ENCODE data around the gene SF3A1.

SF3A1 gene

GRCh38 chr22:30297276-30297990 is 59.3 kb downstream of the SF3A1 start:
- no peak overlapping the region for H3K9ac ChIP-seq (ENCODE audit: low read depth in 1 of 2, low read length in 2 of 2)
- no peak overlapping the region for H3K4me3 ChIP-seq (ENCODE audit: low read length in 2 of 2)
- no peaks in the 10 kb centered on the region for H3K27me3 ChIP-seq (ENCODE audit: control insufficient read depth in 2 of 2, insufficient read depth in 2 of 2, low read length in 2 of 2)
- H3K4me1 ChIP-seq (ENCODE audit: control insufficient read depth in 2 of 2, insufficient read depth in 2 of 2, low read length in 2 of 2): peaks cover 20 to 22% of the 10 kb centered on the region in 2 donors
- no peaks in the 10 kb centered on the region for H3K9me3 ChIP-seq (ENCODE audit: control insufficient read depth in 2 of 2, low read length in 2 of 2)
- no peak overlapping the region for H3K27ac ChIP-seq (ENCODE audit: low read depth in 2 of 2, low read length in 2 of 2)
- H3K36me3 ChIP-seq (ENCODE audit: control insufficient read depth in 2 of 2, insufficient read depth in 2 of 2, low read length in 2 of 2): peaks cover 57 to 81% of the 10 kb centered on the region in 2 donors

GRCh38 chr22:30296833-30297232 is 59.9 kb downstream of the SF3A1 start:
- H3K9me3 ChIP-seq (ENCODE audit: control insufficient read depth in 2 of 2, low read length in 2 of 2): no peaks in the 10 kb centered on the region
- no peak overlapping the region for H3K4me3 ChIP-seq (ENCODE audit: low read length in 2 of 2)
- H3K27ac ChIP-seq (ENCODE audit: low read depth in 2 of 2, low read length in 2 of 2): no peak overlapping the region
- peaks cover 62 to 87% of the 10 kb centered on the region in 2 donors for H3K36me3 ChIP-seq (ENCODE audit: control insufficient read depth in 2 of 2, insufficient read depth in 2 of 2, low read length in 2 of 2)
- no peak overlapping the region for H3K9ac ChIP-seq (ENCODE audit: low read depth in 1 of 2, low read length in 2 of 2)
- H3K27me3 ChIP-seq (ENCODE audit: control insufficient read depth in 2 of 2, insufficient read depth in 2 of 2, low read length in 2 of 2): no peaks in the 10 kb centered on the region
- peaks cover 14 to 16% of the 10 kb centered on the region in 2 donors for H3K4me1 ChIP-seq (ENCODE audit: control insufficient read depth in 2 of 2, insufficient read depth in 2 of 2, low read length in 2 of 2)

DNA sequence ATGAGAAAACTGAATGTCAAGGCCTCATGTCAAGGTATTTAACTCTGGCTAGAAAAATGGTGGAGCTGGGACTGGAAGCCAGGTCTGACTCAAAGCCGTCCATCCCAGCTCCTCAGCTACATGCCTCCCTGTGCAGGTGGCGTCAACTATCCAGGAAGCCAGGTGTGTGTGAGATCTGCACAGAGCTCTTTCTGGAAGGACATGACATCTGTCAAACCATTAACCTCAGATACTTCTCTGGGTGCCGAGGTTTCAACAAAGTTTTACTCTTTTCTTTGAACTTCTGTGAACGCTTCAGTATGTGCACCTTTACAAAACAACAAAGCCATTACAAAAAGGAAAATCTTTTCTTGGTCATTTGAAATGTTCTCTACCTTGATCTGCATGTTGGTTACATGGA is 60.4 kb downstream of the SF3A1 start:
- Histone ChIP-seq H3K27ac (ENCODE audit: low read depth in 2 of 2, low read length in 2 of 2) (no peak overlapping the region), H3K4me1 (ENCODE audit: control insufficient read depth in 2 of 2, insufficient read depth in 2 of 2, low read length in 2 of 2) (peaks cover 11 to 16% of the 10 kb centered on the region in 2 donors)

GRCh38 chr22:30295576-30295975 is 61.1 kb downstream of the SF3A1 start:
- peaks cover 18 to 23% of the 10 kb centered on the region in 2 donors for H3K4me1 ChIP-seq (ENCODE audit: control insufficient read depth in 2 of 2, insufficient read depth in 2 of 2, low read length in 2 of 2)
- no peak overlapping the region for H3K27ac ChIP-seq (ENCODE audit: low read depth in 2 of 2, low read length in 2 of 2)
- H3K9me3 ChIP-seq (ENCODE audit: control insufficient read depth in 2 of 2, low read length in 2 of 2): no peaks in the 10 kb centered on the region
- no peak overlapping the region for H3K4me3 ChIP-seq (ENCODE audit: low read length in 2 of 2)
- peaks cover 60 to 77% of the 10 kb centered on the region in 2 donors for H3K36me3 ChIP-seq (ENCODE audit: control insufficient read depth in 2 of 2, insufficient read depth in 2 of 2, low read length in 2 of 2)
- no peaks in the 10 kb centered on the region for H3K27me3 ChIP-seq (ENCODE audit: control insufficient read depth in 2 of 2, insufficient read depth in 2 of 2, low read length in 2 of 2)
- H3K9ac ChIP-seq (ENCODE audit: low read depth in 1 of 2, low read length in 2 of 2): no peak overlapping the region

More for the DNA sequence above, 60.4 kb downstream of the SF3A1 start:
- H3K27me3 ChIP-seq (ENCODE audit: control insufficient read depth in 2 of 2, insufficient read depth in 2 of 2, low read length in 2 of 2): no peaks in the 10 kb centered on the region
- H3K9ac ChIP-seq (ENCODE audit: low read depth in 1 of 2, low read length in 2 of 2): no peak overlapping the region
- H3K9me3 ChIP-seq (ENCODE audit: control insufficient read depth in 2 of 2, low read length in 2 of 2): no peaks in the 10 kb centered on the region
- H3K4me3 ChIP-seq (ENCODE audit: low read length in 2 of 2): no peak overlapping the region
- peaks cover 66 to 84% of the 10 kb centered on the region in 2 donors for H3K36me3 ChIP-seq (ENCODE audit: control insufficient read depth in 2 of 2, insufficient read depth in 2 of 2, low read length in 2 of 2)

- Histone ChIP-seq H3K4me1 (ENCODE audit: control insufficient read depth in 2 of 2, insufficient read depth in 2 of 2, low read length in 2 of 2) (peaks cover 26 to 30% of the 10 kb centered on the region in 2 donors), H3K27ac (ENCODE audit: low read depth in 2 of 2, low read length in 2 of 2) (no peak overlapping the region), H3K9ac (ENCODE audit: low read depth in 1 of 2, low read length in 2 of 2) (no peak overlapping the region), H3K36me3 (ENCODE audit: control insufficient read depth in 2 of 2, insufficient read depth in 2 of 2, low read length in 2 of 2) (peaks cover 57 to 74% of the 10 kb centered on the region in 2 donors), H3K9me3 (ENCODE audit: control insufficient read depth in 2 of 2, low read length in 2 of 2) (no peaks in the 10 kb centered on the region), H3K27me3 (ENCODE audit: control insufficient read depth in 2 of 2, insufficient read depth in 2 of 2, low read length in 2 of 2) (no peaks in the 10 kb centered on the region), H3K4me3 (ENCODE audit: low read length in 2 of 2) (no peak overlapping the region)
Observed at GRCh38 chr22:30294830-30295229, 61.9 kb downstream of the SF3A1 start.

GRCh38 chr22:30294066-30294465 is 62.6 kb downstream of the SF3A1 start:
- no peaks in the 10 kb centered on the region for H3K9me3 ChIP-seq (ENCODE audit: control insufficient read depth in 2 of 2, low read length in 2 of 2)
- no peak overlapping the region for H3K27ac ChIP-seq (ENCODE audit: low read depth in 2 of 2, low read length in 2 of 2)
- H3K9ac ChIP-seq (ENCODE audit: low read depth in 1 of 2, low read length in 2 of 2): no peak overlapping the region
- H3K36me3 ChIP-seq (ENCODE audit: control insufficient read depth in 2 of 2, insufficient read depth in 2 of 2, low read length in 2 of 2): peaks cover 53 to 70% of the 10 kb centered on the region in 2 donors
- no peaks in the 10 kb centered on the region for H3K27me3 ChIP-seq (ENCODE audit: control insufficient read depth in 2 of 2, insufficient read depth in 2 of 2, low read length in 2 of 2)
- H3K4me1 ChIP-seq (ENCODE audit: control insufficient read depth in 2 of 2, insufficient read depth in 2 of 2, low read length in 2 of 2): peaks cover 27 to 28% of the 10 kb centered on the region in 2 donors
- H3K4me3 ChIP-seq (ENCODE audit: low read length in 2 of 2): no peak overlapping the region

DNA sequence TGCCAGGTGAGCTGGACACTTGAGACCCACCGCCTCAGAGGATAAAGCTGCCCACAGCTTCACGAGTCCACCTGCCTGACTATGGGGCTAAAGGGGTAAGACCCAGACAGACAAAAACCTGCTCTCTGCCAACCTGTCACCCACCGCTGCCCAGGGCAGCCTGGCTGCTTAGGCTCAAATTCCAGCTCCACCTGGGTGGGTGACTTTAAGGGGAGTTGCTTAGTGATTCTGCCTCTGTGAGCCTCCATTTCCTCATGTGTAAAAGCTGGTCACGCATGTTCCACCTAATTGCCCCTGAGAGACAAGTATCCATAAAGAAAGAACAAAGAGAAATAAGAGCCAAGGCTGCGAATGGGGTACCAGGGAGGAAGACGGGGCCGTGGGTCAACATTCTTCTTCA is 63.7 kb downstream of the SF3A1 start:
- Histone ChIP-seq H3K9ac (ENCODE audit: low read depth in 1 of 2, low read length in 2 of 2) (no peak overlapping the region), H3K36me3 (ENCODE audit: control insufficient read depth in 2 of 2, insufficient read depth in 2 of 2, low read length in 2 of 2) (peaks cover 50 to 60% of the 10 kb centered on the region in 2 donors), H3K4me1 (ENCODE audit: control insufficient read depth in 2 of 2, insufficient read depth in 2 of 2, low read length in 2 of 2) (peaks cover 28 to 29% of the 10 kb centered on the region in 2 donors), H3K27me3 (ENCODE audit: control insufficient read depth in 2 of 2, insufficient read depth in 2 of 2, low read length in 2 of 2) (no peaks in the 10 kb centered on the region), H3K27ac (ENCODE audit: low read depth in 2 of 2, low read length in 2 of 2) (no peak overlapping the region), H3K4me3 (ENCODE audit: low read length in 2 of 2) (no peak overlapping the region), H3K9me3 (ENCODE audit: control insufficient read depth in 2 of 2, low read length in 2 of 2) (no peaks in the 10 kb centered on the region)

DNA sequence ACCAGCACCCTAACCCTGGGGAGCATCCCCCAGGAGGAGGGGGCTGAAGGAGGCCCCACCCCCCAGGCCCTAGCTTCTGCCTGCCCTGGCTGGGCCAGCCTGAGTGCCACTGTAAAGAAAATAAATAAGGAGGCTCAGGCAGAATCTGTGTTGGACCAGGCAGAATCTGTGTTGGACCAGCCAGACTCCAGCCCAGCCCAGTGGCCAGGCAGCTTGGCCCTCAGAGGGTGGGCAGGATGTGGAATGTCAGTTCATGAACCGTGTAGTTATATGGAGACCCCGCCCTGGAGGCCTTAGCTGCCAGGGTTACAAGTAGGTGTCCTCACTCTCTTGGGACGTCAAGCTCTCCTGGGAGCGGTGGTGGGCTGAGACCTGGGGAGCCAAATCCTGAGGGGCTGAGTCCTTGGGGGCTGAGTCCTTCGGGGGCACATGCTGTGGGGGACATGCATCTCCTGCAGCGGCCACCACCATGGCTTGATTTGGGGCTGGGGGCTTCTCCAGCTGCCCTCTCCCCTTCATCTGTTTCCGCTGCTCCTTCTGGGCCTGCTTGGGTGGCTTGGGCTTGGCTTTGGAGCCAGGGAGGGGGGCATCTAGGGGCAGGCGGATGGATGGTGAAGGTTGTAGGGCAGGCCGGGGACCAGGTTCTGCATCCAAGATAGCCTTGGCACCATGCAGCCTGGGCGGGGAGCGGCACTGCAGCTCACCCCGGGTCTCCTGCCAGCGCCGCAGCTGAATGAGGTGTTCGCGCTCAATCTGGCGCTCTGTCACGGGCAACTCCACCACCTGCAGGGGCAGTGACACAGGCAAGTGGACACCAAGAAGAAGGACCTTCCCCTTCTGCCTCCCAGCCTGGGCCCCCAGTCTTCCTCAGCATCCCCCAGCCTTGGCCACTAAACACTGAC is 64.4 kb downstream of the SF3A1 start:
- peaks cover 45 to 53% of the 10 kb centered on the region in 2 donors for H3K36me3 ChIP-seq (ENCODE audit: control insufficient read depth in 2 of 2, insufficient read depth in 2 of 2, low read length in 2 of 2)
- peaks cover 28 to 33% of the 10 kb centered on the region in 2 donors for H3K4me1 ChIP-seq (ENCODE audit: control insufficient read depth in 2 of 2, insufficient read depth in 2 of 2, low read length in 2 of 2)
- peak overlapping the region in 1 of 2 donors; percentile 81 for H3K27ac ChIP-seq (ENCODE audit: low read depth in 2 of 2, low read length in 2 of 2)

GRCh38 chr22:30291058-30291892 is 65.4 kb downstream of the SF3A1 start:
- Histone ChIP-seq H3K9me3 (ENCODE audit: control insufficient read depth in 2 of 2, low read length in 2 of 2) (no peaks in the 10 kb centered on the region), H3K4me3 (ENCODE audit: low read length in 2 of 2) (no peak overlapping the region), H3K27me3 (ENCODE audit: control insufficient read depth in 2 of 2, insufficient read depth in 2 of 2, low read length in 2 of 2) (no peaks in the 10 kb centered on the region), H3K4me1 (ENCODE audit: control insufficient read depth in 2 of 2, insufficient read depth in 2 of 2, low read length in 2 of 2) (peaks cover 28 to 35% of the 10 kb centered on the region in 2 donors), H3K9ac (ENCODE audit: low read depth in 1 of 2, low read length in 2 of 2) (peak overlapping the region in 1 of 2 donors; percentile 8), H3K27ac (ENCODE audit: low read depth in 2 of 2, low read length in 2 of 2) (peak overlapping the region; percentile 81 to 87), H3K36me3 (ENCODE audit: control insufficient read depth in 2 of 2, insufficient read depth in 2 of 2, low read length in 2 of 2) (peaks cover 40 to 44% of the 10 kb centered on the region in 2 donors)

More for the DNA sequence above, 64.4 kb downstream of the SF3A1 start:
- Histone ChIP-seq H3K27me3 (ENCODE audit: control insufficient read depth in 2 of 2, insufficient read depth in 2 of 2, low read length in 2 of 2) (no peaks in the 10 kb centered on the region), H3K9ac (ENCODE audit: low read depth in 1 of 2, low read length in 2 of 2) (no peak overlapping the region), H3K4me3 (ENCODE audit: low read length in 2 of 2) (no peak overlapping the region), H3K9me3 (ENCODE audit: control insufficient read depth in 2 of 2, low read length in 2 of 2) (no peaks in the 10 kb centered on the region)

All from mucosa of rectum (tissue), 2 donors.